Inflammatory macrophage (primary cell): ENCODE data around the gene AKR7A2.

Experiments used
- DNase-seq, 2 donors: peaks; one replicate each; pipeline ENCODE4 v3.0.0-alpha.2; 2020 to 2022

AKR7A2 gene

DNA sequence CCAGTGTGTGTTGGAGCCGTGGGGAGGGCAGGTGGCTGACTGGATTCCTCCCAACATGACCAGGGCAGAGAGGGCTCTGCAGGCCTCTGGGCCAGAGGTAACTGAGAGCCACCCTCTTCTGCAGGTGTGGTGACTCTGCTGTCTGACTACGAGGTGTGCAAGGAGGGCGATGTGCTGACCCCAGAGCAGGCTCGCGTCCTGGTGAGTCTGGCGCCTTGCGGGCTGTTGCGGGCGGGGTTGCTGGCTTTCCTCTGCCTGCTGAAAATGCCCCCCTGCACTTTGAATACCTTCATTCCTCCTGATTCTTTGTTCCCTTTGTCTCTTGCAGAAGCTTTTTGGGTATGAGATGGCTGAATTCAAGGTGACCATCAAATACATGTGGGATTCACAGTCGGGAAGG, 53.6 kb downstream of the AKR7A2 start:
- DNase-seq = no peak

DNA sequence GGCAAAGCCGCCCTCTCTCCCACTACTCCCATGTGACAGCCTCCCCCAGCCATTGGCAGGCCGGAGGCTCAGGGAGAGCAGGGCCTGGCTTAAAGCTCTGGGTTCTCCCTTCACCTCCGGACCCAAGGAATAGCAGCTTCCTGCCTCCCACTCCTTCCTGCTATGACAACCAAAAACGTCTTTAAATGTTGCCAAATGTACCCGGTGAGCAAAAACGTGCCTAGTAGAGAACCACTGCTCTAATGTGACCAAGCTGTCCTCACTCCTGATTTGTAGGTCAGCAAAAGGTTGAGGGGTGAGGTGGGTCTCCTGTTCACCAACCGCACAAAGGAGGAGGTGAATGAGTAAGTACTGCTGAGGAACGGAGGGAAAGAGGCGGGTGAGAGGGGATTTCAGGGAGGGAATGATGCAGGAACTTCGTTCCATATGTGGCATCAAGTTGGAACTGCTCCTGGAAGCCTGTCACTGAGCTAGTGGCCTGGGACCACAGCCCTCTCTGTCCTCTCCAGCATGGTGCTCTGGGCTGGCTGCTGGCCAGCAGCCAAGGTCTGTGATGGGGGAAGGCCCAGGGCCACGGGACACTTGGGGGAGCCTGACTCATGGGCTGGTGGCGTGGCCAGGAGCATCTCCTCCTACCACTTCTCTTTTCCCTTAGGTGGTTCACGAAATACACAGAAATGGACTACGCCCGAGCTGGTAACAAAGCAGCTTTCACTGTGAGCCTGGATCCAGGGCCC, 54.6 kb downstream of the AKR7A2 start:
- DNase-seq = peak; percentile 90 to 96

DNA sequence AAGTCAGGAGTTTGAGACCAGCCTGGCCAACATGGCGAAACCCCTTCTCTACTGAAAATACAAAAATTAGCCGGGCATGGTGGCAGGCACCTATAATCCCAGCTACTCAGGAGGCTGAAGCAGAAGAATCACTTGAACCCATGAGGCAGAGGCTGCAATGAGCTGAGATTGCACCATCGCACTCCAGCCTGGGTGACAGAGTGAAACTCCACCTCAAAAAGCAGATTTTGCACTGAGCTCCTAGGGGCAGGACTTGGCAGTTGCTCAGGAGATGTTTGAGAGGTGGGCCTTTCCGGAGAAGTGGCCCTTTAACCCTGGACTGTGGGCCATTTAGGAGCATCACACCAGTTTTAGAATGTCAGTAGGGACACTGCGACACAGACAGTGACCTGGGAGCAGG, 55.6 kb downstream of the AKR7A2 start:
- peak in 1 of 2 donors; percentile 16 for DNase-seq

DNA sequence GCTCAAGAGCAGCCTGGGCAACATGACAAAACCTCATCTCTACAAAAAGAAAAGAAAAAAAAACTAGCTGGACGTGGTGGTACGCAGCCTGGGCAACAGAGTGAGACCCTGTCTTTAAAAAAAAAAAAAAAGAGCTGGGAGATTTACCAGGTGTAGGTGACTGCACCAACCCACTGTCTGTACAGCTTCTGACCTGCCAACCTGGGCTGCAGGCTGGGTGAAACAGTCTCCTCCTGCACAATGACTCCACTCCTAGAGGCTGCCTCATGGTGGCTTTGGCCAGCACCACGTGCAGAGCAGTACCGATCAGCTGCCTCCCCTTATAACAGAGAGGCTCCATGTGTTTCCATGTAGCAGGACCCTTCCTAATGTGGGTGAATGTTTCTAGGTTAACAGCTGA, 56.7 kb downstream of the AKR7A2 start:
- no peak for DNase-seq

DNA sequence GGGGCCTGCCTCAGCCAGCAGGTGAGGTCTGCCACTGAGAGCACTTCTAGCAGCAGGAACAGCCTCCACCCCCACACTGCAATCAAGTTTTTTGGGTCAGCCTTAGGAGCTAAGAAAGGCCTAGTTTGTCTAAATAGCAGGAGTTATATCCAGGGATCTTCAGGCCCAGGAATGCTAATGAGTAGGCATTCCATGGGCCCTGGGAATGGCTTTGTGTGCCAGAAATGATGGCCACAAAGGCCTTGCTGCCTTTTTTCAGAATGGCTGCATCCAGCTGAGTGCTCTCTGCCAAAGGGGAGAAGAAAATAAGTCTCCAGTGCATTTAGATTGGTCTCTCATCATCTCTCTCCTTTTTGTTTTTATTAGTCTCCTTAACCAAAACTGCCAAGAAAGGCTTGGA, 57.5 kb downstream of the AKR7A2 start:
- no peak for DNase-seq
